B cell (primary cell): ENCODE results near the gene GGTLC1.

Experiments
- CTCF ChIP-seq: fragments of 200-600 bp; IDR thresholded peaks from one replicate; pipeline ENCODE4 v1.8.0; 2022; ENCODE audit warnings: antibody characterized with exemption, mild to moderate bottlenecking
- EZH2 ChIP-seq: IDR thresholded peaks from 2 replicates; pipeline ENCODE4 v1.6.1; 2012; ENCODE audit warnings: borderline replicate concordance, low read depth, mild to moderate bottlenecking, moderate library complexity, low read length; ENCODE audit not compliant: insufficient read depth, poor library complexity, severe bottlenecking

DNA sequence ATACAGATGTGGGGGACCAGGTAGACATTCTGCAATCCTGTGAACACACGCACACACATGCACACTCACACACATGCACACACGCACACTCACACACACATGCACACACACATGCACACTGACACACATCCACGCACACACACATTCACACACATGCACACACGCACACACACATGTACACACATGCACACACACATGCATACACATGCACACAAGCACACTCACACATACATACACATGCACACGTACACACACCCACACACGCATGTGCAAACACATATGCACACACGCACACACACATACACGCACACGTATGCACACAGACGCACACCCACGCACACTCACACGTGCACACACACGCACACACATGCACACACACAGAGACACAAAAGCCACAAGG lies 14.3 kb upstream of the GGTLC1 start:
- TF ChIP-seq CTCF (no peak), EZH2 (no peak)
